HG03025 (cell line): ENCODE results near the gene CLIP2.
"Not testable (repeated sequence)": the region's sequence is repeated elsewhere in the genome, so short reads cannot be mapped to it uniquely, and the experiment has no call there.

ENCODE experiments used
- ATAC-seq: cut with Tn5 transposase; IDR thresholded peaks from one replicate; pipeline ENCODE4 v1.9.1; 2021; ENCODE audit warnings: mild to moderate bottlenecking, moderate library complexity; ENCODE audit not compliant: unreplicated experiment, low FRiP score

The CLIP2 gene

DNA sequence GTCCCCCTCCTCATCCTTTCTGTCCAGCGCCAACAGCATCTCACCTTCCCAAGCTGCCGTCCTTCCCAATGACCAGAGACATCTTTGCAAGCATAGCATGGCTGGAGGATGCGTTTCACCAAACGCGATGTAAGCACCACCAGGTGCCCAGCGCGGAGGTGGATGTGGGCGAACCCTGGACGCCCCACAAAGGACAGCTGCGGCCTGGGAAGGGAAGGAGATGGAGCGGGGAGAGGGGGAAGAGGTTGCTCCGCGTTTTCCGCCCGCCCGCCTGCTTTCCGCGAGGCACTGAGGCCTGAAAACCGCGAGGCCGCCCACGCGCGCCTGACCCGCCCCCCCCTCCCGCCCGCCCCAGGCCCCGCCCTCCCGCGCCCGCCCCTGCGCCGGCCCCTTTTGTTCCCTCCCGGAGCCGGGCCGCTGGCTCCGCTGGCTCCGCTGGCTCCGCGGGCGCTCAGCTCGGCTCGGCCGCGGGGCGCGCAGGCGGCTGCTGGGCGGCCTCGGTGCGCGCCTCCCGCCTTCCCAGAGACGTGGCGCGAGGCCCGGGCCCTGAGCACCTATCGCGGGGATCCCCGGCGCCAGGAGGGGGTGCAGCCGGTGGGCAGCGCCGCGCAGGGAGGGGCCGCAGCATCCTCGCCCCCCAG, at the start of gene CLIP2:
Gene CLIP2, plus strand, starts transcription at position 390 of the 641 bp plus-strand sequence. CDS start 28,140 bp downstream, outside the sequence.
- ATAC-seq = peak; percentile 48

DNA sequence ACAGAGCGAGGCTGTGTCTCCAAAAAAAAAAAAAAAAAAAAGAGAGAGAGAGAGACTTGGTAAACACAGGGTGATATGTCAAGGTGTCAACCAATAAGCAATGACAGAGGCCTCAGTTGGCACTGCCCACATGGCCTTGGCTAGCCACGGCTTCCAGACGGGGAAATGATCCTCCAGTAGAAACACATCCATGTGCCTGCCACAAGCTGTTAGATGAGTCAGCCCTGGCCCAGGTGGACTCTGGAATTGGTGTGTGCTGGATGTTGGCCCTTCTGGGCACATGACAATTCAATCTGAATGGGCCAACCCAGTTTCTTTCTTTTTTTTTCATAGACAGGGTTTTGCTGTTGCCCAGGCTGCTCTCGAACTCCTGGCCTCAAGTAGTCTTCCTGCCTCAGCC, 48.7 kb upstream of the CLIP2 start:
- ATAC-seq = no peak

DNA sequence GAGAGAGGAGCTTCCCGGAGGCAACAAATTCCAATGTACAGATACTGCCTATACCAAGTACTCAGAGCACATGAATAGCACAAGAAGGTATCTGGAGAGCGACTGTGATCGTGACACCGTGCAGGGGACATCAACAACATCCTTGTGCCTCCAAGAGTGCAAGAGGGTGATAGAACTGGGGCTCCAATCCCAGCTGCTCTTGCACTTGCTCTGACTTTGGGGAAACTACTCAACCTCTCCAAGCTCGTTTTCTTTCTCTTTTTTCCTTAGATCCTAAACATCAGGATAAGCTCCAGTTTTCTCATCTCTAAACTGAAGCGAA, 47.1 kb upstream of the CLIP2 start:
- no peak for ATAC-seq

DNA sequence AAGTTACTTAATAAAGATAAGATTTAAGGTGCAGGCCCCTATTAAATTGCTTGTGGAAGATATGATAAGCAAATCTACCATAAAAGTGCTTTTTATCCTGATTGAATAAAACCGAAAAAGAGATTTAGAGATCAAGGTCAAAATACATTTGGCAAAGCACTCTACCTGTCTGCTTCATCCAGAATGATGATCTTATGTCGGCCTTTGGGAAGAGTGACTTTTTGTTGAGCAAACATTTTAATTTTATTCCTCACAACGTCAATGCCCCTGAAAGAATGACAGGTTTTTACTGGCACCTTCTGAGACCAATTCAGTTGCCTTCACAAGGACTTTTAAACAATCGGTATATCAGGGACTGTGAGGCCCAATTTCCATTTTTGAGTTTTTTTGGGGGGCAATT, 42.7 kb upstream of the CLIP2 start:
- no peak for ATAC-seq

DNA sequence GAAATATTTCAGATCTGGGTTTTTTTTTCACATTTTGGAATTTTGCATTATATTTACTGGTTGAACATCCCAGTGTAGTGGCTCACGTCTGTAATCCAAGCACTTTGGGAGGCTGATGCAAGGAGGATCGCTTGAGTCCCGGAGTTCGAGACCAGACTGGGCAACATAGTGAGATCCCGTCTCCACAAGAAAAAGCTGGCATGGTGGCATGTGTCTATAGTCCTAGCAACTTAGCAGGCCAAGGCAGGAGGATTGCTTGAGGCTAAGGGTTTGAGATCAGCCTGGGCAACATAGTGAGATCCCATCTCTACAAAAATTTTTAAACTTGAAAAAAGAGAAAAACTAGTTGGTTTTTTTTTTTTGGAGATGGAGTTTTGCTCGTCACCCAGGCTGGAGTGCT, 41.1 kb upstream of the CLIP2 start:
- ATAC-seq = no peak

DNA sequence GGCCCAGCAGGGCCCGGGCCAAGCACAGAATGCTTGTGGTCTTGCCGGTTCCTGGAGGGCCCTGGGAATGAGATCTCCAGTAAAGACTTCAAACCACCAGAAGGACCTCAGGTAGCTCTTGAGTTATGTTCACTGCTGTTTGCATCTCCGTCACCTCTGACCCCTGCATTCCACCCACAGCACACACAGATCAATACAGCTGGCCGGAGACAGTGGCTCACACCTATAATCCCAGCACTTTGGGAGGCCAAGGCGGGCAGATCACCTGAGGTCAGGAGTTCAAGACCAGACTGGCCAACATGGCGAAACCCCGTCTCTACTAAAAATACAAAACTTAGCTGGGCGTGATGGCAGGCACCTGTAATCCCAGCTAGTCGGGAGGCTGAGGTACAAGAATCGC, 40.1 kb upstream of the CLIP2 start:
- not testable (repeated sequence) for ATAC-seq

DNA sequence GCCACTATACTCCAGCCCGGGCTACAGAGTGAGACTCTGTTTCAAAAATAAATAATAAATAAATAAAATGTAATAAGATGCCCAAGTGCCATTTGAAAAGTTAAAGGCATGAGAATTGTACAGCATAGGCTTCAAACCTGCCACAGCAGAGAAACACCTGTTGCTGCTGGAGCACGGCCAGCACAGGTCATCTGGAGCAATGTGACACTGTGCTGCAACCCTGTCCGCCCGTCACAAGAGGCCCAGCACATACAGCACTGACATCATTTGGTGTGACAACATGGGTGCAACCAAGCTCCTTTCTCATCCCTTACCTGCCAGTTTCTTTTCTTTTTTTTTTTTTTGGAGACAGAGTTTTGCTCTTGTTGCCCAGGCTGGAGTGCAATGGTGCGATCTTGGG, 36.3 kb upstream of the CLIP2 start:
- ATAC-seq = no peak

DNA sequence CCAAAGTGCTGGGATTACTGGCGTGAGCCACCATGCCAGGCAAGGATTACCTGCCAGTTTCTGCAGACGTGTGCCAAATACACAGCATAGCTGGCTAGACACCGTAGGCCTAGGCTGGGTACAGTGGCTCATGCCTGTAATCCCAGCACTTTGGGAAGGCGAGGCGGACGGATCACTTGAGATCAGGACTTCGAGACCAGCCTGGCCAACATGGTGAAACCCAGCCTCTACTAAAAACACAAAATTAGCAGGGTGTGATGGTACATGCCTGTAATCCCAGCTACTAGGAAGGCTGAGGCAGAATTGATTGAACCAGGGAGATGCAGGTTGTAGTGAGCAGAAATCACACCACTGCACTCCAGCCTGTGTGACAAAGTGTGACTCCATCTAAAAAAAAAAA, 35.9 kb upstream of the CLIP2 start:
- ATAC-seq = no peak

DNA sequence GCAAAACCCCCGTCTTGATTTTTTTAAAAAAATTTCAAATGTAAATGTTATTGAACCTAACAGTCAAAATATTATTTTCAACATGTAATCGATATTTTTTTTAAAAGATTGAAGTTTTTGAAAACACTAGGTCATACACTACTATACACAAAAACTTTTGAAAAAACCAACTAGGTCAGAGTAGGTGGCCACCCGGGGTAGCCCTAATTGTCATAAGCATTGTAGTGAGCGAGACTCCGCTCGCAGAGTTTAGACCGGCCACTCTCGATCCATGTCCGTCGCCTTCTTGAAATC, 35.4 kb upstream of the CLIP2 start:
- peak; percentile 3 for ATAC-seq

DNA sequence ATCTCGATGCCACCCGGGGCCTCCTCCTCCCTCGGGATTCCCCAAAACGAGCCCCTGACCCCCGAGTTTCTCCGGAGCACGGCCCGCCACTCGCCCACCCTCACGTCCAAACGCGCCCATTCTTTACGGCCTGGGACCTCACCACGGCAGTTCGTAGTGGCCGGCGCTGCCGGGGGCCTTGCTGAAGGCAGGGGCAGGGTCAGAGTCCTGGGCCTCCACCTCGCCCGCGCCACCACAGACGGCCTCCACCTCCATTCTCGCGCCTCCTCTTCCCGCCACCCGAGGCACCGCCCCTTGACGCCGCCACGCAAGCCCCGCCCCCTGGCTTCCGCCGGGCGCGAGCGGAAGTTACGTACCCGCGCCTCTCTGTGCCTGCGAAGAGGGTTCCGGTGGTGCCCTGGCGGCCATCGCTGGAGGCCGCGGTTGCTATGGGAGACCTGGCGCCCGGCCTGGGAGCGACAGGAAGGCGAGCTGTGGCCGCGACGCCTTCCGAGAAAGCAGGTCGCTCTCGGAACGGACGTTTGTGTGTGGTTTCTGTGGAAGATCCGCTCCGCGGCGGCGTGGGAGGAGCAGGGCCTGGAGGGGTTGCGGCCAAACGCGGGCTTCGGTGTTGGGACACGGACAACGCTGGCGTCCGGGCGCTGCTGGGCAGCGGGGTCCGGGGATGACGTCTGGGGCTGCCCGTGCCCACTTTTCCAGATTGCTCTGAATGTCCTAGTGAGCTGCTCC, 34.9 kb upstream of the CLIP2 start, which contains the start of gene RFC2:
Gene RFC2, minus strand, starts transcription at position 271 of the 729 bp plus-strand sequence. Its CDS starts 16 bp downstream, at position 255.
- ATAC-seq = peak; percentile 86

DNA sequence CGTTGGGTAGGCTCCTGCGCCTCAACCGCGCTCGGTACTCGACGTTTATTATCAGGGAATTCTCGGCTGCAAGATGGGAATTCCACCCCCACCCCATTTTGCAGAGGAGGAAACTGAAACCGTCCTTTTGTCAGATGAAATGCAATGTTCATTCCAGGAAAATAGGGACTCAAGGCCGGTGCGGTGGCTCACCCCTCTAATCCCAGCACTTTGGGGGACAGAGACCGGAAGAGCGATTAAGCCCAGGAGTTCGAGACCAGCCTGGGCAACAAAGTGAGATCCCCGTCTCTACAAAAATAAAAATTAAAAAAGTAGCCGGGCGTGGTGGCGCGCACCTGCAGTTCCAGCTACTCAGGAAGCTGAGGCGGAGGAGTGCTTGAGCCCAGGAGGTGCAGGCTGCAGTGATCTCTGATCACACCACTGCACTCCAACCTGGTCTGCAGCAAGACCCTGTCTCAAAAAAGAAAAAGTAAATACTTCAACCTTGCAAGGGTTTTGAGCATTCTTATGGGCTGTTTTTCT, 34.3 kb upstream of the CLIP2 start:
- no peak for ATAC-seq

DNA sequence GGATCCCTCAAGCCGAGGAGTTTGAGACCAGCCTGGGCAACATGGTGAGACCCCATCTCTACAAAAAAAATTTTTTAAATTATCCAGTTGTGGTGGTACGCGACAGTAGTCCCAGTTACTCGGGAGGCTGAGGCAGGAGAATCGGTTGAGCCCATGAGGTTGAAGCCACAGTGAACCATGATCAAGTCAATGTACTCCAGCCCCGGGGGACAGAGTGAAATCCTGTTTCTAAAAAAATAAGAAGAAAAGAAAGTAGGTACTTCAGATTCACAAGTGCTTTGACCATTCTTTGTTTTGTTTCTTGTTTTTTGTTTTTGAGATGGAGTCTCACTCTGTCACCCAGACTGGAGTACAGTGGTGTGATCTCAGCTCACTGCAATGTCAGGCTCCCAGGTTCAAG, 33.7 kb upstream of the CLIP2 start:
- ATAC-seq = not testable (repeated sequence)

DNA sequence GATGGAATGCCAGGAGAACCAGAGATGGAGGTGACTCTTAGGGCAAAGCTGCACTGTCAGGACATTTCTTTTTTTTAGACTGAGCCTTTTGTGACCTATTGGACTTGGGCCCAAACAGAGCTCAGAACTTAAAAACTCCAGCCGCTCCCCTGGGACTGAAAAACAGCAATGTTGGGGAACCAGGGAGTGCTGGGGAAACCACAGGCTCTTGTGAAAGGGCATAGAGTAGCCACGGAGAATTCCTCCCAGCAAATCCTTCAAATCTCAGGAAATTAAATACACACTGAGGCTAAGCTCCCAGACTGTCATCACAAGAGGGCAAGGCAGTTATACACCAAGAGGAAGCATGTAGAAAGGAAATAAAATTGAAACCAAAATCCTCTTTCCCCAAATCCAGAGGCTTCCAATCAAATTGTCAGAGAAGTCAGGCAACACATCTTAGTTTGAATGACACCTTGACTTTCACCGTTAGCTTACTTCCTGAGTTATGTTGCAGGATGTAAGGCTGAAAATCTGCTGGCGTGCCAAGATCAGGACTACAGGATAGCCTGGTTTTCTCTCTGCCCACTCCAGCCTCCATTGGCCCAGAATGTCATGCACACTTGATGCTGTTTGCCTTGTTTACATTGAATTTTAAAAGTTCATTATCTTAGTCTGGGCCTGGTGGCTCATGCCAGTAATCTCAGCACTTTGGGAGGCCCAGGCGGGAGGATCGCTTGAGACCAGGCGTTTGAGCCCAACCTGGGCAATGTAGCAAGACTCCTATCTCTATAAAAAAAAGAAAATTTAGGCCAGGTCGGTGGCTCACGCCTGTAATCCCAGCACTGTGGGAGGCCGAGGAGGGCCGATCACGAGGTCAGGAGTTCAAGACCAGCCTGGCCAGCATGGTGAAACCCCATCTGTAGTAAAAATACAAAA, 32.5 kb upstream of the CLIP2 start:
- no peak for ATAC-seq

DNA sequence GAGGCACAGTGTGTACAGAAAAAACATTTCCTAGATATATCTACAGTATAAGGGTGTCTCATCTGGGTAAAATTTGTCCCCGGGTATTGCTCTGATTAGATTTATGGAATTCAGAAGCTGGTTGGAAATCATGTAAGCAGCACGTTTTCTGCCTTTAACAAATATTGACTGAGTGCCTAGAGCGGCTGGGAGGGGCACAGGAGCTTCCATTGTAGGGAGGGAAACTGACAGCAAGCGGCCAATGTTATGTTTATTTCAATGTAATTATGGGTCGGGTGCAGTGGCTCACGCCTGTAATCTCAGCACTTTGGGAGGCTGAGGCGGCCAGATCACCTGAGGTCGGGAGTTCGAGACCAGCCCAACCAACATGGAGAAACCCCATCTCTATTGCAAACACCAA, 30.6 kb upstream of the CLIP2 start:
- no peak for ATAC-seq

DNA sequence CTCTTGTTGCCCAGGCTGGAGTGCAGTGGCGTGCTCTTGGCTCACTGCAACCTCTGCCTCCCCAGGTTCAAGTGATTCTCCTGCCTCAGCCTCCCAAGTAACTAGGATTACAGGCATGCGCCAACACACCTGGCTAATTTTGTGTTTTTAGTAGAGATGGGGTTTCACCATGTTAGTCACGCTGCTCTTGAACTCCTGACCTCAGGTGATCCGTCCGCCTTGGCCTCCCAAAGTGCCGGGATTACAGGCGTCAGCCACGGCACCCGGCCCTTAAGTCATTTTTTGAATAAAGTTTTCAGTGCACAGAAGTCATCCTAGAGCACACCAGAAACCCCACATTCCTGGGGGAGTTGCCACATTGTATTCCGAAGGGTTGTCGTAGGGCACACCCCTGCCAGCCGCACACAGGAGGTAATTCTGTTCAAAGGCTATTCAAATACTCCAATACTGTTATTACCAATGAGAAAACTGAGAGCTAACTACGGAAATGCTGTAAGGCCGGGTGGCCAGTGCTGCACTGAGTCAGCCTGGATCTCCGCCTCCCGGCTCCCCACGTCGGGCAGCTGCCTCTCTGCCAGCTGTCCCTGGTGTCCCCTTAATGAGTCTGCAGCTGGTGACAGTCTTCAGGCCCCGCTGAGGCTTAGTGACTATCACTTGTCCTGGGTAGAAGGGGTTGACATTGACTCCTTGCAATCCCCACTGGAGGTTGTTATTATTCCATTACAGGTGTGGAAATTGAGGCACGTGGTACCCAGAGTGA, 26.4 kb upstream of the CLIP2 start:
- no peak for ATAC-seq

DNA sequence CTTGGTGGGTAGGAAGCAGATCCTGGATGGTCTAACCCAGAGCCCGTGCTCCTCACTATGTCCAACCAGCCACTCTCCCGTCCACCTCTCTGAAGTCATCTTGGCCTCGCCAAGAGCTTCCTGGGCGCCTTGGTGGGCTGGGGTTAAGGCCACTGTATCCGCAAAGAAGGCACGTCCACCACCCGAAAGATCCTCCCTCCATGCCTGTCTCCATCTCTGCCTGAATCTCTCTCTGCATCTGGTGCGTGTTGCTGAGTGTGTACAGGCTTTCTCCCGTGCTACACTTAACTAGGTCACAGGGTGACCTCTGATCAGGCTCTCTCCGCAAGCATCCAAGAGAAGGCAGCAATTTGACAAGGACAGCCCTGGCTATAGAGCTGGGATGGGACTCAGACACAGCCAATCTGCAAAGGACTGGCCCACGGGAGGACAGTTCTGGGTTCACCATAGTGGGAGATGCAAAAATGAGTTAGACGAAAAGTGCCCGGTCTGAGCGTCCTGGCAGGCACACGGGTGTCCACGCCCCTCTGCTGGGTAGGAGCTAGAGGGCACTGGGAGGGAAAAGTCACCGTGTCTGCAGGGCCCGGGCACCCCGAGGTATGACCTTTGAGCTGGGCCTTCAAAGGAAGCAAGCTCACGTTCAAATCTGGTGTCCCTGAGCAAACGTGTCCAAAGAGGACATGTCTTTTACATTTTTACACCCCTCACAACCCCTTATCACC, 25.6 kb upstream of the CLIP2 start:
- ATAC-seq = no peak

DNA sequence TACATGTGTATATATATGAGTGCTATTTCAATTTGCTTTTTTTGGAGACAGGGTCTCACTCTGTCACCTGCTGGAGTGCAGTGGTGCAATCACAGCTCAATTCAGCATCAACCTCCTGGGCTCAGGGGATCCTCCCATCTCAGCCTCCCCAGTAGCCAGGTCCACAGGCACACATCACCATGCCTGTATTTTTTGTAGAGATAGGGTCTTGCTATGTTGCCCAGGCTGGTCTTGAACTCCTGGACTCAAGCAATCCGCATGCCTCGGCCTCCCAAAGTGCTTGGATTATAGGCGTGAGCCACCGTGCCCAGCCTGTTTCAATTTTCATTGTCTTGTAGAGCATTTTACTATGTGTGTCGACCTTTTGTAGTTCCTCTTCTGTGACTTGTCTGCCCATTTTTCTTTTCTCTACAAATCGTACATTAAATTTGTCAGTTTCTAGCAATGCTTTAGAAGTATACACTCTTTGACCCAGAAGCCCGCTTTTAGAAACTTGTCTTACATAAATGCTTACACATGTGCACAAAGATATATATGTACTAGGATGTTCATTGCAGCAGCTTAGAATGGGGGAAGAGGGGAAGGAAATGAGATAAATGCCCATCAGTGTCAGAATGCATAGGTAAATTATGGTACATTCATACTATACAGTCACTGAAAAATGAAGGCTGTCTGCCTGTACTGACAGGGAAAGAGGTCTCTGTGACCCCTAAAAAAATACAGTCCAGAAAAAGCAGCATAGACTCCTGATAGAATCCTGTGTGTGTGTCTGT, 22.8 kb upstream of the CLIP2 start:
- no peak for ATAC-seq

DNA sequence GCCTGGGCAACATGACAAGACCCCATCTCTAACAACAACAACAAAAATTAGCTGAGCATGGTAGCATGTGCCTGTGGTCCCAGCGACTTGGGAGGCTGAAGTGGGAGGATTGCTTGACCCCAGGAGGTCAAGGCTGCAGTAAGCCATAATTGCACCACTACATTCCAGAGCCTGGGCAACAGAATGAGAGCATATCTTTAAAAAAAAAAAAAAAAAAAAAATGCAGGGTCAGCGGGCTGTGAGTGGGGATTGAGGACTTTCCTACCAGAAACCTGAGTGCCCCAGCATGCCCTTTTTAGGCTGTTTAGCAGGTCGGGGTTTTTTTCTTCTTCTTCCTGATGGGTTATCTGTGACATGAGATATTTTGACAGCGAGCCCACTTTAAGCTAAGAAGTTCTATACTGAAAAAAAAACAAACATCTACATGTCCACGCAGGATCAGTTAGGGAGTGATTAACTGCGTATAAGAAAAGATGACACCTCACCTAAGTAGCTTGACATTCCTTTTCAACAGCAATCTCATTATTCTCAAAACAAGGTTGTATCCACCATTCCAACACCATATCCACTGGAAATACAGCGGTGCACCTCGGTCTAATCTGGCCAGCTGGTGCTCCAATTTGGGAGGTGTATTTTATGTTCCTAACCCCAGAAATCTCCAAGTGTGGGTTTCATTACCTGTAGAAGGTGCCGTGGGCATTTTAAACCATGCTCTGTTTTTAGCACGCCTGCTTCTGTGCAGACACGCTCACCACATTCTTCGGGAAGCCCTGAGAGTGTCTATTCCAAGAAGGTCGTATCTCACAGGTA, 21.2 kb upstream of the CLIP2 start:
- no peak for ATAC-seq
